NCI-H524 (cell line): ENCODE data around the gene MCFD2.
A peak's percentile ranks its signal among the peaks of the same experiment; 100 is the strongest.

Experiments
- DNase-seq, 2 experiments: peaks; one replicate each; lab custom pipeline; 2025; lab: John Stamatoyannopoulos, UW

Gene MCFD2

DNA sequence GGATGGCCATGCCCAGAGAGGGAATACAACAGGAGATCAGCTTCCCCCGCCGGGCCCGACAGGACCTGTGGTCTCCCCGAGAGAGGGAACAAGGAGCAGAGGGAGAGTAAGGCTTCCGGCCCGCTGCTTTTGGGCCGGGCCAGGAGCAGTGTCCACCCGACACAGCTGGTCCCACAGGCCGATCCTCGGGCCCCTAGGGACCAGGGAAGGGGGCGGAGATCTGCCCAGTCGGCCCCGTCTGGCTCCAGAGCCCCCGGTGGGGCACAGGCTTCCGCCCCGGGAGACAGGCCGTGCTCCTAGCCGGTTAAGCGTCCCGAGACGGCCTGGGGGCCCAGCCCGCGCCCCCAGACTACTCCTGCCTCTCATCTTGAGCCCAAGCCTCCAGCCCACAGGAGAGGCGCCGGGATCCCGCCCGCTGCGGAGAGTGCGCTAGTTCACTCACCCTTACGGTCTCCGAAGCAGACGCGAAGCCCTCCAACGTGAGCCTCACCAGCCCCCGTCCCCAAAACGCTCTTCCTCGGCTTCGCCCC lies at the start of gene MCFD2:
Gene MCFD2 (minus strand): TSS at position 526 of the 530 bp plus-strand sequence. CDS start 6,635 bp downstream, outside the sequence.
- peak in 1 of 2 experiments; percentile 65 for DNase-seq

DNA sequence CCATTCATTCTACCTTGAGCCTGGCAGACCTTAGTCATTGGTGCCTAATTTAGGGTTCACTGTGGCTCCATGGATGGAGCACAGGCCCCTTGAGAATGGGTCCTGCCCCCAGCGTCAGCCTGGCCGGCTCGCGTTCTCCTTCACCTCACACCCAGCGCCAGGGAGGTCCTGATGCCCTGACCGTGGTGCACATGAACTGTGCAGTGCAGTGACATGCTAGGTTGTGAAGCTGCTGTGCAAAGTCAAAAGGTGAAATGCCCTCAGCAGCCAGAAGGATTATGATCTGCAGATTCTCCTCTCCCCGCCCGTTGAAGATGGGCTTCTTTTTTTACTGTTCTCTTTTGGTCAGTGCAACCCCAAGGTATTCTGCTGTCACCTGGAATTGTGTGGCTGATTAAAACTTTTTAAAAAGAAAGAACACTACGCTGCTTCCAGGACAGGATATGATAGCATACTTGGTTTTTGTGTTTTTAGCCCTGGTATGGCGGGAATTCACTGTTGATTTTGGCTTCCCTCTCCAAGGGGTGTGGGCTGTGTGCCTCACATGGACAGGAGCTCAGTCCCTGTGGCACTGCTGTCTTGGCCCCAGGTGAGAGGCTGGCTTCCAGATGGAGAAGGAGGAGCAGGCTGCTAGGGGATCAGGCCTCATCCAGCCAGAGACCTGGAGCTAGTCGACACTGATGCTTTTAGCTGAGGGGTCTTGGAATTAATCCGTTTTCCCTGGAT lies 49.4 kb upstream of the MCFD2 start:
- no peak for DNase-seq

DNA sequence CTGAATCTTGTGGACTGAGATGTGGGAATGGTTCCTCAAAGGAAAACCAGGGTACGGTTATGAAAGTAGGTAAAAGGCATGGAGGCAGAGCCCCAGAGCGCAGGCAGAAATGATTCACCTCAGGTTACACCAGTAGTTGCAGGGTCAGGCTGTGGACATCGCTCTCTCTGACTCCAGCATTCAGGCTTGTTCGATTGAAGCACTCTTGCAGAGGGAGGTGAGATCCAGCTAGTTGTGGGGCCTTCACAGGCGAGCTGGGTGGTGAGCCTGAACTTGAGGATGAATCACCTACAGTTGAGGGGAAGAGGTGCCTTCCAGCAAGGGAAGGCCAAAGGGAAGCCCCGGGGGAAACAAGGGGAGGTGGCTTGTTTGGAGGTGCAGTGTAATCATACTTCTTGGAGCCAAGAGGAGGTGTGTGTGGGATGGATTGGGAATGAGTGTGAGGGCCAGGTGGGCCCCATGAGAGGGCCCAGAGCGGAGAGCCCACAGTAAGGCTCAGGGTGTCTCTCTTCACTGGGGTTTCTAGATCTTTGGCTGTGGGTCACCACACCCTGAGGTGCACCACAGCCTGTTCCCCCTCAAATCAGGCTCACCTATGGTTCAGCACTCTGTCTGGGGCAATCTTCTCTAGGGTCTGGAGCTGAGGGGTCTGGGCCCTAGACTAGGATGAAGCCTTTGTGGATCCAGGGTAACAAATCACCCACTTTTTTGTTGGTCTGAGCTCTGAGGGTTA lies 48.5 kb upstream of the MCFD2 start:
- DNase-seq = no peak

DNA sequence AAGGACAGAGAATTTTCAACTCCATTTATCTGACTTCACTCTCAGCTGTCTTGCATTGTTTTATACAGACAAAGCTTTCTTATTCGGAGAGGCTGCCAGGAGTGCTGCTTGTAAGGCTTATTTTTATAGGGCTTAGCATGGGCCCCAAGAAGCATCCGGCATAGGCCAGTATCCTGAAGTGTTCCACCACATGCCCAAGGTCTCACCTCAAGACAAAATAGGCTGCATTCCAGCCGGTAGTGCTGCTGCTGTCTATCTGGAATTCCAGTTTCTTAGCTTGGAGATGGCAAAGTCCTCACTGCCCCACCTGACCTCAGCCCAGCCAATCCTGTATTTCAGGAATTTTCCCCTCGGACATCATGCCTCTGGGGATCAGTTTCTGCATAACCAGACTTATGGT lies 47.6 kb upstream of the MCFD2 start:
- DNase-seq = no peak

DNA sequence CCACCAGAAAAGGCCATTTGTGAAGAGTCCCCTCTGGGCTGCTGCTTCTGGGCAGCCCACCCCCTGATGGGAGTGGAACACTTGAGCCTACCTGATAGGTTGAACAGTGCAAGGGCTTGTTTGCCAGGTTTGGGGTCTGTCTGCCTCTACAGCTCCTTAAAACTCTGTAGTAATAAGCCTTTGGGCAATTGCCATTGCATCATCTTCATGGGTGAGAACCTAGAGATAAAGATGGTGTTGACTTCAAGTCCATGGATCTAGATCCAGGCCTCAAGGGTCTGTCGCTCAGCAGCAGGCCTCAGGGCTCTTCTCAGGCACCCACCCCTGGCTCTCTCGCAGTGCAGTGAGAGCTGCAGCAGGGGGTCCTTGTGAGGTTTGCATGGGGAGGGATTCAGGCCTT lies 47.1 kb upstream of the MCFD2 start:
- no peak for DNase-seq

DNA sequence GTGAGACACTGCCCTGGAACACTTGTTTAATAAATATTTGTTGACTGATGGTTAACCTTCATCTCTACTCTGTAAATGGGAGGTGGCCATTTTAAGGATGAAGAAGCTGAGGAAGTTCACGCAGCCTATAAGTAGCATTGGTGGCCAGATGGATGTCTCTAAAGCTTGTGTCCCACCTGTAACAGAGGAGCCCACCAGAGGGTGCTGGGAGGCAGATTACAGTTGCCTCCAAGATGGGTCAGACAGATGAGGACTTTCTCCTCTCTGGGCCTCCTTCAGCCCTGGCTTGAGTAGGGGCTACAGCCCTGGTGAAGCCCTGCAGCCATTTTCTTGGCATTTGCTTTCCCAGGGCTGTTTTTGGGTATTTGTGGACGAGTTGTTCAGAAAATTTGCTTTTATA lies 45.0 kb upstream of the MCFD2 start:
- peak in 1 of 2 experiments; percentile 39 for DNase-seq

DNA sequence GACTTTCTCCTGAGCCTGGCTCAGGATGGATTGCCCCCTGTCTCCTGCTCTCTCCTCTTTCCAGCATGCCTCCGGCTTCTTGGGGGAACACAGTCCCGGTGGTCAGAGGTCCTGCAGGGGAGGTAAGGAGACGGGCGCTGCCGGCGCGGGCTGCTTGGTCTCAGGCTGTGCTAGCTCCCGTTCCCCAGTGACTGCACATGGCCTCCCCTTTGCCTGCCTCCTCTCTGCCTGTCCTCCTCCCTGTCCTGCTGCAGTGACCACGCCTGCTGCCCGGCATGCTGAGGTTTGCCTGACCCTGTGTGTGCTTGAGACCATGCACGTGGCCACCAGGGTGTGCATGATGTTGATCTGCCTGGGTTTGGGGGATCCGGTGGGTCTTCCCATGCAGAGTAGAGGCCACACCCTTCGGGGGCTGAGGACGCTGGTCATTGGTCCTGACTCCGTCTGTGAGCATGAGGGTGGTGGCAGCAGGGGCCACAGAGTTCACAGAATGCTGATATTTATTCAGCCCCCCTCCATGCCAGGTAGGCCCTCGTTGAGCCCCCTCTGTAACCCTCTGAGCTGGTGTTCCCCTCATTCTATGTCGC lies 42.9 kb upstream of the MCFD2 start:
- no peak for DNase-seq

DNA sequence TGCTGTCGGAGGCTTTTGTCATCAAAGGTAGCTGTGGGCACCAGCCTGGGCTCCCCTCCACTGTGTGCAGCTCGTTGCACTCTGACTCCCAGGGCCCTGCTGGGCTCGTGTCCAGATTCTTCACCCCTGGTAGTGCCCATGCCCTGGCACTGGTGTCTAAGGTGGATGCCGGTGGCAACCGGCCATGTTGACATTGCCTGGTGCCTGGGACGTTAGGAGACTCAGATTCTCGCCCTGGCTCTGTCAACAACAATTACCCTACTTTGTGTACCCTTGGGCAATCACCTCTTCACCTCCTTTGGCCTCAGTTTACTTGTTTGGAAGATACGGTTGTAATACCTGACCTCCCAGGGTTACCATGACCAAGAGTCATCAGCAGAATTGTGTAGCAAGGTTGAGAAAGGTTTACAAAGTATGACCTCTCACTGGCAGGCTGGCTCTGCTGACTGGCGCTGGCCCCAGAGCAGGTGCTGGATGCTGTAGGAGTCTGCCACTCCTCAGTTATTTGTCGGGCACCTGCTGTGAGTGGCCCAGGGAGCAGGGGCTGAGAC lies 41.5 kb upstream of the MCFD2 start:
- no peak for DNase-seq

DNA sequence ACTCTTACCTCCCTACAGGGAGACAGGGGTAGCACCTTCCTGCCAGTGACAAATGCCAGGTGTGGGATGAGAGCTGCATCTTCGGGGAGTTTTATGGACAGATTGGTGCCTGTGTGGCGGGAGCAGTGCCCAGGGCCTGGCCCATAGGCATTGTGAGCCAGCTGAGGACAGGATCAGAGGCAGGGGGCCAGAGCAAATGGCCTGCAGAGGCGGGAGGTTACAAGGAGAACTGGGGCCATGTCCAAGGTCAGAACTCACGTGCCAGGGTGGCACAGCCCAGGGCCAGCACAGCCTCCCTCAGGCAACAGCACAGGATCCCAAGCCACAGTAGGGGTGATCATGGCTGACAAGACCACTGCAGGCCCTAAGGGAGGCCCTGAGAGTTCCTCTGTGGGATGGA lies 40.2 kb upstream of the MCFD2 start:
- DNase-seq = no peak

DNA sequence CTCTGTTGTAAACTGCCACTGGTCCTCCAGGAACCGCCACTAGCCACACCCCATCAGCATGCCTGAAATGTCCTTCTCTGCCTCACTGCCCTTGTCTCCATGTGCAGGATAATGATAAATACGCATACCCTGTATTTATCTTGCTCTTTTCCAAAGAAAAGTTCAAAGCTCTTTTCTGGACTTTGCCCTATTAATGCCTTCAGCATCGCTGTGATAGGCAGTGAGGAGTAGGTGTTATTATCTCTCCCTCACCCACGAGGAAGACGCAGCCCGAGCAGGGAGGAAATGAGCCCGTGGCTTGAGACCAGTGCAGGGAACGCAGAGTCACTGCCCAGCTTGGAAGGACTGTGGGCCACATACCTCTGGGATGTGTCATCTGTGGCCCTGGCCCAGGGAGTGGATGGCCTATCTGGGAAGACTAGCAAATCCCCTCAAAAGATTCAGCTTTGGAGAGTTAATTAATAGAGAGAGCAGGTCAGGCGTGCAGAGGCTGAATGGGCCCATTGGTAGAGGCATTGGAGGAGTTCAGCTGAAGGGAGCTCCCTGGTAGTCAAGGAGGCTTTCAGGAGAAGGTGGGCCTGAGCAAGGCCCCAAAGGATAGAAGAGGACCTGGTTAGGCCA lies 39.5 kb upstream of the MCFD2 start:
- no peak for DNase-seq

DNA sequence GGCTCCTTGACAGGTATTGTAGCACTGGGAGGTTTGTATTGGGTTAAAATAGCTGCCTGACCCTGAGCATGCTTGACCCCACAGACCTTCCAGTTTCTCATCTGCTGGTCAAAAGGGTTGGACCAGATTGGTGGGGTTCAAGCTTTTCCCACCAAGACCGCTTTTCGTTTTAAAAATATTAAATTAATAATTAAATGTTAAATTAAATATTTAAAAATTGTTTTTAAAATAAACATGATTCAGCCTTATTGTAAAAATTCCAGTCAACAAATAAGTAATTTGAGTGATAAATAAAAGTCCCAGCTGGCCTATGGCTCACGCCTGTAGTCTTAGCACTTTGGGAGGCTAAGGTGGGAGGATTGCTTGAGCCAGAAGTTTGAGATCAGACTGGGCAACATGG lies 36.6 kb upstream of the MCFD2 start:
- no peak for DNase-seq

DNA sequence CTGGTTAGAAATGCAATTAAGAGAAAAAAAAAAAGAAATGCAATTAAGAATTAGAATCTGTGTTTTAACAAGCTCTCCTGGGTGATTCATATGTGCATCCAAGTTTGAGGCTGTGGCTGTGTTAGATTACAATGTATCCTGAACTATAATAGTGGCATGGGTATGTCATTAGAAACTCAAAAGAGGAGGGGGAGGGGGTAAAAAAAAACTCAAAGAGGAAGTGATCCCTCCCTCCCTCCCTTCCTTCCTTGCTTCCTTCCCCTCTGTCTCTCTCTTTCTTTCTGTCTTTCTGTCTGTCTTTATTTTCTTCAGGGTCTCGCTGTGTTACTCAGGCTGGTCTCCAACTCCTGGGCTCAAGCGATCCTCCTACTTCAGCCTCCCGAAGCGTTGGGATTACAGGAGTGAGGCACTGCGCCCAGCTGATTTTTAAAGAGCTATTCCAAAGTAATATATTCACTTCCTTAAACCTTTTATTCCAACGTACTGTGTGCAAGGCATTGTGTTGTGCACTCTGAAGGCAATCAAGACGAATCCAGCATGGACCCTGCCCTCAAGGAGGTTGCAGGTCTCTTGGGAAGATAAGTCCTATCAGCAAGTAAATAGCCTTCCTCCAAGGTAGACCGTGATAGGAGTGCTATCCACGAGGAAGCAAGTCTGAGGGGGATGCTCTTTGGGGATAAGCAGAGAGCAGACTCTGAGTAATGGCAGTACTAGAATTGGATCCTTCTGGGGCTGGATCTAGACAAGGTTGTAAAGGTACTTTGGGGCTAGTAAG lies 35.9 kb upstream of the MCFD2 start:
- no peak for DNase-seq

DNA sequence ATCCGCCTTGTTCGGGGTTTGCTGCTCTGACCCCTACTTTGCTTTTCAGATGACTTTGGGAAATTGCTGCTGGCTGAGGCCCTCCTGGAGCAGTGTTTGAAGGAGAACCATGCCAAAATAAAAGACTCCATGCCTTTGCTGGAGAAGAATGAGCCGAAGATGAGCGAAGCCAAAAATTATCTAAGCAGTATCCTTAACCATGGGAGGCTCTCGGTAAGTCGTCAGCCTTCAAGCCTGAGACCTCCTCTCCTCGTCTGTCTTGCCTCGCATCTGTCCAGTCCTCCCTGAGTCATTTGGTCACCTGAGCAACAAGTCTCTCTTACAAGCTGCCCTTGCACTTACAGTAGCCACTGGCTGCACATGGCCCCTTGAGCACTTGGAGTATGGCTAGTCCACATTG lies 34.7 kb upstream of the MCFD2 start:
- no peak for DNase-seq

DNA sequence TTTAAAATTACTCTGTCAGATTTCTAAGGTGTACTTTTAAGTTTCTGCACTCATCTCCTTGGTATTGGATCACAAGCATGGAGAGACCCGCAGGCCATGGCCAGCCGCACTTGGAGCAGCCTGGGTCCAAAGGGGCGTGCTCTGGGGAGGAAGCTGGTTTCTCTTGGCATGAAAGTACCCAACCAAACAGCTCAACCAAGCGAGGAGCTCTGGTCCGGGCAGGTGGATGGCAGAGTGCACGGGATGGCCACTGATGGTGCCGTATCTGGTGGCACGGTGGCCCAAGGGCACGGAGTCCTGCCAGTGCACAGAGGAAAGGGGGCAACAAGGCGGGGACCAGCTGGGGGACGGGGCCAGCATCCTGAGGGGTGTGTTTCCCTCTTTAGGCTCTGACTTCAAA lies 32.2 kb upstream of the MCFD2 start:
- DNase-seq = no peak

DNA sequence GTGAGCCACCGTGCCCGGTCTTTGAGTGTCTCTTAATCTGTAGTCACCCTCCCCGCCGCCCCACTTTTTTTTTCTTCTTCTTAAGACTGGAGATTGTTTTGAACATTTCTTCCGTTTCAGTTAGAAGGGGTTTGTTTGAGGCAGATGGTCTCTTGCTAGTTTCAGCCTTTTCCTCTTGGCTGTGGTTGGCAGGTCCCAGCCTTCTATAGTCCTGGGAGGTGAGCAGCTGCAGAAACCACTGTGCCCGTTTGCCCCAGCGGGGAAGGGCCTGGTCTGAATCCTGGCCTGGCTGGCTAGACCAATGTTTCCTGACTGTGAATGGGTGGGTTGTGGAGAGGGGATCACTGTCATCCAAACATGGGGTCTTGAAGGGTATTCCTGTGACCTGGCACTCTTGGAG lies 30.1 kb upstream of the MCFD2 start:
- DNase-seq = no peak

DNA sequence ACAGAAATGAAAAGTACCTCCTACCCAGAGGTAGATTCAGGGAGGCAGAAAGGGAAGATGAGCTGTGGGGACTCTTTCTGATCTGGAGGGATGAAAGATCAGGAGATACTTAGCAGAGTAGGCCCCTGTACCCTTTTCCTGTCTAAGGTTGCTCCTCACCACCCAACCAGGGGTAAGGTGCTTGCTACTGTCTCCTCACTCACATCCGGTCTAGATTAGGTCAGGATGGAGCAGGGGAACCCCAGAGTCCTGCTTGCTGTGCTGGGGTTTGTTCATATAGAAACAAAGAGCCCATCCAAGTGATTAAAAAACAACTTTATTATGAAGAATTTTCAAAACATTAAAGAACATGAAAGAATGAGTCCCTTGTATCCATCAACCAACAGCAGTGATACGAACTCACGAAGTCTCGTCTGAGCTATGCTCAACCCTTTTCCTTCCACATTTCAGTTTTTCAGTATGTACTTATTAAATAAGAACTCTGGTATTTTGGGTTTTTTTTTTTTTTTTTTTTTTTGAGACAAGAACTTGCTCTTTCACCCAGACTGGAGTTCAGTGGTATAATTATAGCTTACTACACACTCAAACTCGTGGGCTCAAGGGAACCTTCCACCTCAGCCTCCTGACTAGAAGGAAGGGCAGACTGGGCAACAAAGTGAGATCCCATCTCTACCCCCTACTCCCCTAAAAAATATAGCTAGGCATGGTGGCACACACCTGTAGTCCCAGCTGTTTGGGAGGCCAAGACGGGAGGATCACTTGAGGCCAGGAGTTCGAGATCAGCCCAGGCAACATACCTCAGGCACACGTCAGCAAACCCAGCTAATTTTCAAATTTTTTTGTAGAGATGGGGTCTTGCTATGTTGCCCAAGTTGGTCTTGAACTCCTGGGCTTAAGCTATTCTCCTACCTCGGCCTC lies 28.5 kb upstream of the MCFD2 start:
- no peak for DNase-seq

DNA sequence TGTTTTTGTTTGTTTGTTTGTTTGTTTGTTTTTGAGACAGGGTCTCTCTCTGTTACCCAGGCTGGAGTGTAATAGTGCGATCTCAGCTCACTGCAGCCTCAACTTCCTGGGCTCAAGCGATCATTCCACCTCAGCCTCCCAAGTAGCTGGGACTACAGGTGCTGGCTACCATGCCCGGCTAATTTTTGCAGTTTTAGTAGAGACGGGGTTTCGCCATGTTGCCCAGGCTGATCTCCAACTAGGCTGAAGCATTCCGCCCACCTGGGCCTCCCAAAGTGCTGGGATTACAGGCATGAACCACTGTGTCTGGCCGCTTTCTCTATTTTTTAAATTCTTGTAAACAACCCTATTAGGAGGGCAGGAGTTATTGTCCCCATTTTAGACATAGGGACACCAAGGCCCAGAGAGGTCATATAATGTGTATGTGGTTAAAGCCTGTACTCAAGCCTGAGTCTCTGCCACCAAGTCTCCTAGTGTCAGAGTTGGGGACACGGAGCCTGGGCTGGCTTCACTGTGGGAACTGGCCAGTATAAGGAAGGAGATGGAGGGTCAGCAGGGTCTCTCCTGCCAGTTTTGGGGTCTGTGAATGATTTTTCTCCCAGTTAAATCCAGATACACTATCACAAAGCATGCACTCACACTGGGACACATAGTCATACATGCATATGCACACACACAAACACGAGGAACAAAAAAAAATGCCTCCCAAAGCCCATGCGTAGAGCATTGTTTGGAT lies 27.5 kb upstream of the MCFD2 start:
- no peak for DNase-seq

DNA sequence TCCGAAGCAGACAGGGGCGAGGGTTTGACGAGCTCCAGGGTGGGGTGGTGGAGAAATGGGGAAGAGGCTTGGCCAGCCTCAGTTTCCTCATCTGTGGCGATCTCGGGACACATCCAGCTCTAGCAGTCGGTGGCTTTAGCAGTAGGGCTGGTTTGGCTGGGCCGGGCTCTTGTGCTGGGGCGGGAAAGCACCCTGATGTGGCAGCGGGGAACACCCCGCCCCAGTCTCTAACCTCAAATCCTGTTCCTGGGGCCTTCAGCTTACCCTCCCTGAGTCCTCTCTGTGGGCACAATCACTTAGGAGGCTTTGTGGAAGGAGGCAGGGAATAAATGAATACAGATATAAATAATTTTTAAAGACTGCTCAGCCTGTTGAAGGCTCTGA lies 26.5 kb upstream of the MCFD2 start:
- no peak for DNase-seq

DNA sequence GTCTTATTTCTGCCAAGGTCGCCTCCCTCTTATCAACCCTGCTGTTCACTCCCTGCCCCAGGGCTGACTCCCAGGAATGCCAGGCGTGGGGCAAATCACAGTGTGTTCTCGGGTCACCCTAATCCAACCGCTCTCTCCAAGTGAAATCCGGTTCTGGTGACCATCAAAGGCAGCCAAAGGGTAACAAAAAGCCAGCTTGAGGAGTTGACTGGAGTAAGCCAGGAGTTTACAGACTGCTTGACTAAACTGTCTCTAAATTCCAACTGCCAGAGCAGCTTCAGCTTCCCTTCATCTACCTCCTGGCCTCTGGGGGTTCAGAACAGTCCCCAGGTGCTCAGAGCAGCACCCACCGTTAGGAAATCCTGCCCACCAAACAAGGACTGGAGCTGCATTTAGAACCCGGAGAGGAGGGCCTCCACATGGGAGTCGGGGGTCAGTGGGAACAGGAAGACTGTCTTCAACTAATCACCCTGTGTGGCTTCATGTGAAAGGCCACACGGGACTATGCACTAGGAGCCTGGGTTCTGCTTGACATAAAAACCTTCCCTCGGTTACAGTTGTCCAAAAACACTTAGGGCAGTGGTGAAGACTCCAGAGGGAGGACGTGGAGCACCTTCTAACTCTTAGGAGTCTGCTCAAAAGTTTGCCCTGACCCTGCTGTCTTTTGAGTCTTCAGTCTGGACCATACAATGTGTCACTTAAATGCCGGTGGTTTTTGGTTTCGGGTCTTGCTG lies 24.2 kb upstream of the MCFD2 start:
- no peak for DNase-seq
